HepG2 (cell line): Measurements from ENCODE around the gene ATG16L1. TPM values are rescaled to one million over a fixed set of nuclear protein-coding genes. Genes with fewer than 3 reads are reported as not detected.

Experiments used
- ATAC-seq: fragments of 200-7000 bp; cut with Tn5 transposase; 3 replicates; pipeline ENCODE4 v1.9.1; 2020; ENCODE audit warnings: mild to moderate bottlenecking, moderate library complexity
- BruUV-seq: library from RNA; stranded (reverse); fragments of 400-500 nt; replicated peaks from 2 replicates; lab custom pipeline; 2021; lab: Mats Ljungman, UMichigan
- CTCF ChIA-PET: fragments of 300-600 bp; formaldehyde crosslinking; extraction: SDS; loops from one replicate; lab custom pipeline; 2021; ENCODE audit warnings: low total read pairs, inconsistent platforms, low intra/inter-chr PET ratio; lab: Yijun Ruan, JAX
- POLR2A ChIA-PET: fragments of 350-600 bp; sonication (Branson Sonifier 250); formaldehyde crosslinking; loops from one replicate; lab custom pipeline; 2020; ENCODE audit warnings: antibody characterized with exemption, inconsistent platforms; lab: Yijun Ruan, JAX
- DNase-seq: peaks from one replicate; pipeline ENCODE4 v3.0.0-alpha.2; 2015; ENCODE audit warnings: low spot score
- FAIRE-seq: peaks from 3 replicates; lab custom pipeline; 2011; peaks lifted over from hg19 to GRCh38; lab: Jason Lieb, UNC
- H2AFZ ChIP-seq: one replicate; pipeline ENCODE4 v1.6.1; 2011; ENCODE audit warnings: low read length, inconsistent platforms
- H3K27ac ChIP-seq: fragments of 300-600 bp; 3 replicates; pipeline ENCODE4 v1.8.0; 2011; ENCODE audit warnings: mixed run types, mild to moderate bottlenecking, mixed read lengths, low read length, inconsistent platforms; ENCODE audit not compliant: insufficient read depth; ENCODE audit errors: extremely low read length
- H3K27me3 ChIP-seq, 2 experiments: fragments of 200-600 bp in 1 of 2; 2 replicates in 1 of 2; 3 replicates in 1 of 2; pipeline versions ENCODE4 v1.6.0 to v1.8.0; 2011; ENCODE audit warnings: low read length in 2 of 2, mild to moderate bottlenecking in 2 of 2, moderate library complexity in 2 of 2, inconsistent platforms in 1 of 2; ENCODE audit not compliant: insufficient read depth in 2 of 2, control insufficient read depth in 1 of 2
- H3K36me3 ChIP-seq, 2 experiments: fragments of 200-600 bp in 1 of 2; replicated peaks in 1 of 2; 2 replicates in 1 of 2; 3 replicates in 1 of 2; pipeline versions ENCODE4 v1.5.1 to v1.8.0; 2011; ENCODE audit warnings: low read length in 2 of 2, inconsistent platforms in 1 of 2; ENCODE audit not compliant: insufficient read depth in 2 of 2, control insufficient read depth in 1 of 2
- H3K4me1 ChIP-seq: 2 replicates; pipeline ENCODE4 v1.5.1; 2012; ENCODE audit warnings: low read length, inconsistent platforms; ENCODE audit not compliant: insufficient read depth
- H3K4me2 ChIP-seq: 2 replicates; pipeline ENCODE4 v1.6.0; 2011; ENCODE audit warnings: low read depth, low read length, inconsistent platforms
- H3K4me3 ChIP-seq, 3 experiments: fragments of 200-600 bp in 1 of 3; sonication (generic), shearing (Covaris generic) in 1 of 3; replicated peaks in 1 of 3; 2 replicates each; pipeline ENCODE4 v1.5.1; 2011 to 2016; ENCODE audit warnings: low read length in 3 of 3, inconsistent platforms in 2 of 3, low read depth in 2 of 3, mild to moderate bottlenecking in 2 of 3, control low read depth in 1 of 3, mixed read lengths in 1 of 3; ENCODE audit not compliant: insufficient read depth in 1 of 3
- H3K79me2 ChIP-seq: one replicate; pipeline ENCODE4 v1.6.1; 2011; ENCODE audit warnings: low read length, inconsistent platforms; ENCODE audit not compliant: insufficient read depth
- H3K9ac ChIP-seq: 2 replicates; pipeline ENCODE4 v1.6.0; 2011; ENCODE audit warnings: mild to moderate bottlenecking, low read depth, low read length, inconsistent platforms; ENCODE audit not compliant: insufficient read depth
- H3K9me3 ChIP-seq: 2 replicates; pipeline ENCODE4 v1.5.1; 2012; ENCODE audit warnings: mild to moderate bottlenecking, low read length
- H4K20me1 ChIP-seq: 2 replicates; pipeline ENCODE4 v1.6.0; 2011; ENCODE audit warnings: inconsistent platforms, mild to moderate bottlenecking, low read length, moderate library complexity; ENCODE audit not compliant: insufficient read depth
- DMAP1 ChIP-seq: IDR thresholded peaks from 2 replicates; pipeline ENCODE4 v1.6.1; 2016
- DZIP1 ChIP-seq: sonication (generic); formaldehyde crosslinking; IDR thresholded peaks from 2 replicates; pipeline ENCODE4 v1.5.0; 2020; ENCODE audit warnings: mild to moderate bottlenecking, missing genetic modification reagents
- E2F1 ChIP-seq: sonication (generic); formaldehyde crosslinking; IDR thresholded peaks from 2 replicates; pipeline ENCODE4 v1.5.0; 2020; ENCODE audit warnings: missing genetic modification reagents
- GTF3A ChIP-seq: sonication (generic); formaldehyde crosslinking; conservative IDR thresholded peaks from 2 replicates; pipeline ENCODE4 v1.4.0; 2020; ENCODE audit warnings: mild to moderate bottlenecking, missing genetic modification reagents
- HMG20A ChIP-seq: IDR thresholded peaks from 2 replicates; pipeline ENCODE4 v1.6.1; 2016; ENCODE audit warnings: borderline replicate concordance
- MEIS2 ChIP-seq: sonication (generic); formaldehyde crosslinking; IDR thresholded peaks from 2 replicates; pipeline ENCODE4 v1.9.0; 2021; ENCODE audit warnings: mild to moderate bottlenecking, missing genetic modification reagents
- MTF2 ChIP-seq: sonication (generic); formaldehyde crosslinking; IDR thresholded peaks from 2 replicates; pipeline ENCODE4 v1.5.0; 2020; ENCODE audit warnings: missing genetic modification reagents, borderline replicate concordance
- MXD4 ChIP-seq: IDR thresholded peaks from 2 replicates; pipeline ENCODE4 v1.6.1; 2016; ENCODE audit warnings: mild to moderate bottlenecking, missing biosample characterization, missing genetic modification reagents
- NRL ChIP-seq: sonication (generic); formaldehyde crosslinking; IDR thresholded peaks from 2 replicates; pipeline ENCODE4 v1.5.0; 2020; ENCODE audit warnings: missing genetic modification reagents, mild to moderate bottlenecking, moderate library complexity, borderline replicate concordance
- PHF20 ChIP-seq: sonication (generic); formaldehyde crosslinking; IDR thresholded peaks from 2 replicates; pipeline ENCODE4 v1.5.0; 2020; ENCODE audit warnings: mild to moderate bottlenecking, missing genetic modification reagents
- PPARG ChIP-seq: conservative IDR thresholded peaks from 2 replicates; pipeline ENCODE4 v1.6.1; 2016; ENCODE audit warnings: missing biosample characterization, missing genetic modification reagents
- TP53 ChIP-seq: sonication (generic); formaldehyde crosslinking; conservative IDR thresholded peaks from 2 replicates; pipeline ENCODE4 v1.4.0; 2020; ENCODE audit warnings: missing genetic modification reagents
- ZMAT5 ChIP-seq: sonication (generic); formaldehyde crosslinking; IDR thresholded peaks from 2 replicates; pipeline ENCODE4 v1.5.0; 2020; ENCODE audit warnings: mild to moderate bottlenecking, low read depth, missing genetic modification reagents, borderline replicate concordance
- ZNF260 ChIP-seq: sonication (generic); formaldehyde crosslinking; IDR thresholded peaks from 2 replicates; pipeline ENCODE4 v1.4.0; 2020; ENCODE audit warnings: missing genetic modification reagents, low read depth, mild to moderate bottlenecking, borderline replicate concordance
- ZNF574 ChIP-seq: sonication (generic); formaldehyde crosslinking; IDR thresholded peaks from 2 replicates; pipeline ENCODE4 v1.4.0; 2020; ENCODE audit warnings: missing genetic modification reagents
- ZNF577 ChIP-seq: sonication (generic); formaldehyde crosslinking; IDR thresholded peaks from 2 replicates; pipeline ENCODE4 v1.4.0; 2020; ENCODE audit warnings: mild to moderate bottlenecking, low read depth, missing genetic modification reagents, borderline replicate concordance
- ZNF709 ChIP-seq: sonication (generic); formaldehyde crosslinking; IDR thresholded peaks from 2 replicates; pipeline ENCODE4 v1.5.0; 2020; ENCODE audit warnings: mild to moderate bottlenecking, missing genetic modification reagents
- WGBS: methylation state at CpG from one replicate; pipeline ENCODE4 v1.1.6; 2017; ENCODE audit warnings: low lambda C conversion rate; 5-methylcytosine and 5-hydroxymethylcytosine counted together
- in situ Hi-C: cut with HindIII; loops from 2 replicates; pipeline ENCODE4 v1.10.0; 2017; ENCODE audit warnings: low pct_unique_long_range_greater_than_20kb; ENCODE audit not compliant: extremely low pct_ligation_motif_present
- intact Hi-C: fragments of 100-400 bp; cut with micrococcal nuclease; formaldehyde crosslinking; loops from one replicate; pipeline ENCODE4 v1.10.0; 2022; ENCODE audit not compliant: unreplicated experiment
- polyA plus RNA-seq, 8 experiments: library from polyadenylated mRNA; depleted of rRNA in 3 of 8; stranded (reverse) in 7 of 8; unstranded in 1 of 8; fragments of >200 nt; fragmentation: Illumina TruSeq in 4 of 8; extraction: Trizol in 4 of 8; gene quantifications; 2 replicates each; pipeline versions ENCODE4 v1.2.1 to v1.2.3, GENCODE V29; 2011 to 2016; ENCODE audit warnings: low read depth in 4 of 8, missing spikeins in 1 of 8, mixed read lengths in 1 of 8; ENCODE audit not compliant: insufficient read depth in 1 of 8
- total RNA-seq, 5 experiments: library from RNA; depleted of rRNA; stranded (reverse); fragments of >200 nt; fragmentation: Illumina TruSeq; extraction: Trizol; gene quantifications; 2 replicates each; pipeline ENCODE4 v1.2.3, GENCODE V29; 2016; ENCODE audit warnings: low read depth in 1 of 5

The ATG16L1 gene
- total and polyA plus RNA-seq, 2 of the 13 experiments (the other 11 are each of a cell fraction or from before 2014, with no cell fraction given), result 26.0 to 51.7 TPM

GRCh38 chr2:233317196-233317943, 65.9 kb downstream of the ATG16L1 start:
- no peak for ATAC-seq
- DNase-seq, result no peak
- Histone ChIP-seq H3K9me3 (no peaks in the 10 kb centered on the region), H3K36me3 (no peaks in the 10 kb centered on the region), H3K79me2 (no peaks in the 10 kb centered on the region), H3K9ac (no peak overlapping the region), H3K27ac (no peak overlapping the region), H2AFZ (no peak overlapping the region), H3K4me1 (peaks cover 13% of the 10 kb centered on the region), H3K27me3 (peaks cover 4 to 49% of the 10 kb centered on the region in 2 experiments; a peak in 4 of 5 replicates), H3K4me2 (no peak overlapping the region), H3K4me3 (no peak overlapping the region), H4K20me1 (no peaks in the 10 kb centered on the region)
- intact Hi-C loops, result no loop called here
- in situ Hi-C loops, result loop anchor here (25.0 kb wide), 1 partner anchor 520 kb away; no protein-coding TSS in a partner anchor
- FAIRE-seq, result no peak
- no TSS peak for BruUV-seq
- 32% methylated on average over 7 of the region's 7 CpGs for WGBS
- TF ChIP-seq MXD4 (CRISPR knock-in tag) (no peak), GTF3A (CRISPR knock-in tag) (no peak), ZNF260 (CRISPR knock-in tag) (no peak), DZIP1 (CRISPR knock-in tag) (no peak), DMAP1 (CRISPR knock-in tag) (no peak), ZMAT5 (CRISPR knock-in tag) (no peak), MEIS2 (CRISPR knock-in tag) (no peak), E2F1 (no peak), ZNF577 (CRISPR knock-in tag) (no peak), HMG20A (CRISPR knock-in tag) (no peak), TP53 (CRISPR knock-in tag) (no peak), PHF20 (CRISPR knock-in tag) (no peak), ZNF709 (no peak), ZNF574 (CRISPR knock-in tag) (no peak), NRL (CRISPR knock-in tag) (no peak), PPARG (CRISPR knock-in tag) (no peak), MTF2 (CRISPR knock-in tag) (no peak)
- ChIA-PET POLR2A (no interaction called here), CTCF (no interaction called here)
